ENCODE data around the gene GAK.

DNA sequence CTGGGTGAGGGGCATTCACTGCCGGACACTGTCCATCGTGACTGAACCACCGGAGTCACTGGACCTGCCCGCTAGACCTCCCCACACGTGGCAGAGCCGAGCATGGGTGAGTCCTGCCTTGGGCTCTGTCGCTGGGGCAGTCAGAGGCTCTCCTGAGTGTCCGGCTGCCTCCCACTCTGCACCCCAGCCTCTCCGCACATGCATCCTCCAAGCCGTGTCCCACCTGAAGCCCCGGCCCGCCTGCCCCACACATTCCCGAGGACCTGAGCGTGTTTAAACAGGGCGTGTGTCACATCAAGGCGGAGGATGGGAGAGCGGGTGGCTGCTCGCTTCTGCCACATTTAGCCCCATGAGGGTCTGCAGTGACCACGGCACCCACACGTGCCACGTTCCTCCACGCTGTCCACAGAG is 110.9 kb downstream of the GAK start:
- TF ChIP-seq EZH2 (IDR thresholded peaks at IDR 0.05; ENCODE audit: low read length, unreplicated experiment) (no peak), EZH2phosphoT487 (IDR thresholded peaks at IDR 0.05; ENCODE audit: borderline replicate concordance, low read length) (no peak)
- TF ChIP-seq, protein P1, sequence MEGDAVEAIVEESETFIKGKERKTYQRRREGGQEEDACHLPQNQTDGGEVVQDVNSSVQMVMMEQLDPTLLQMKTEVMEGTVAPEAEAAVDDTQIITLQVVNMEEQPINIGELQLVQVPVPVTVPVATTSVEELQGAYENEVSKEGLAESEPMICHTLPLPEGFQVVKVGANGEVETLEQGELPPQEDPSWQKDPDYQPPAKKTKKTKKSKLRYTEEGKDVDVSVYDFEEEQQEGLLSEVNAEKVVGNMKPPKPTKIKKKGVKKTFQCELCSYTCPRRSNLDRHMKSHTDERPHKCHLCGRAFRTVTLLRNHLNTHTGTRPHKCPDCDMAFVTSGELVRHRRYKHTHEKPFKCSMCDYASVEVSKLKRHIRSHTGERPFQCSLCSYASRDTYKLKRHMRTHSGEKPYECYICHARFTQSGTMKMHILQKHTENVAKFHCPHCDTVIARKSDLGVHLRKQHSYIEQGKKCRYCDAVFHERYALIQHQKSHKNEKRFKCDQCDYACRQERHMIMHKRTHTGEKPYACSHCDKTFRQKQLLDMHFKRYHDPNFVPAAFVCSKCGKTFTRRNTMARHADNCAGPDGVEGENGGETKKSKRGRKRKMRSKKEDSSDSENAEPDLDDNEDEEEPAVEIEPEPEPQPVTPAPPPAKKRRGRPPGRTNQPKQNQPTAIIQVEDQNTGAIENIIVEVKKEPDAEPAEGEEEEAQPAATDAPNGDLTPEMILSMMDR (conservative IDR thresholded peaks at IDR 0.05; ENCODE audit: low read depth, low read length) = no peak
